HCEC 1CT (cell line): ENCODE data around the gene NME2.

ENCODE experiments used
- DNase-seq: peaks from one replicate; pipeline ENCODE4 v3.0.0-alpha.2; 2017

The NME2 gene

DNA sequence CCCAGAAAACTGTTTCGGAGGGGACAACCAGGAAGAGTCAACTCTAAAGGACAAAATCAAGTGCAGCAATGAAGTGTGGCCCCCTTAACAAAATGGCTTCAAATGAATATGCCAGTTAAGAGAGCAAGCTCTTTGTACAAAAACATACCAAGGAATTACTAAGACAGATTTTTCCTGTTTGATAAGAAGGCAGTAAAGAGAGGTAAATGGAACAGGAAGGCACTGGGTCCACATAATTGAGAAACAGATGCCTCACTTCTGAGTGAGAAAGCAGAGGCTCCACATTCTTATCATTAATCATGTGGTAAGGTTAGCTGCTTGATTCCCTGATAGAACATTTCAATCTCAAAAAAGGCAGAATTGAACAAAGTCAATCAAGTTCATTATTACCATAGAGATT lies 48.7 kb downstream of the NME2 start:
- DNase-seq, result no peak

DNA sequence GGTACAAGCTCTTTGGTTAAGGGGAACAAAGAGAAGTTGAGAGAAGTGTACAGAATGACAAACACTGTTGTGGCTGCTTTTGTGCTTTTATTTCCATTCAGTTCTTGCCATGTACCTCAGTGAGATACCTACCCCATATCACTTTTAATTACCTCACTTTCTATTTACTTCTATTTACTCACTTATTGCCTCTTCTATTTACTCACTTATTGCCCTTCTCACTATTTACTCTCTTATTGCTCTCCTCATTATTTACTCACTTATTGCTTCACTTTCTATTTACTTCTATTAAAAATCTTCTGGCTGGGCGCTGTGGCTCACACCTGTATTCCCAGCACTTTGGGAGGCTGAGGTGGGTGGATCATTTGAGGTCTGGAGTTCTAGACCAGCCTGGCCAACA lies 51.7 kb downstream of the NME2 start:
- DNase-seq, result no peak

DNA sequence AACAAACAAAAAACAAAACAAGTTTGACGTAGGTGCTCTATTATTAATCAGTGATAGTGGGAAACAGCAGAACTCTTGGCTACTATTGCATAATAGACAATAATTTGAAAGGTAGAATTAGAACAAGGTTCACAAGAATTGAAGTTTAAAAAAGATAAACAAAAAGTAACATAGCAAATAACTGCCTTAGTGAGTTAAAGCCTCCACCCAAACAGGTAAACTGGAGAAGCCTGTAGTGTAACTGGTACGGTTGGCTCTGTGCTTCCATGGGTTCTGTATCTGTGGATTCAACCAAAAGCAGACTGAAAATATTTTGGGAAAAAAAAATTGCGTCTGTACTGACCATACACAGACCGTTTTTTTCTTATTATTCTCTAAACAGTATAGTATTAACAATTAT lies 55.1 kb downstream of the NME2 start:
- DNase-seq, result no peak
